GM18520 (cell line): Measurements from ENCODE around the gene DNMBP.
"Not testable (repeated sequence)": the region's sequence is repeated elsewhere in the genome, so short reads cannot be mapped to it uniquely, and the experiment has no call there.

ENCODE experiments used
- ATAC-seq: cut with Tn5 transposase; IDR thresholded peaks from one replicate; pipeline ENCODE4 v1.9.1; 2021; ENCODE audit not compliant: unreplicated experiment

The DNMBP gene

GRCh38 chr10:99916776-99917175, 93.0 kb downstream of the DNMBP start:
- no peak for ATAC-seq

GRCh38 chr10:99915414-99915813, 94.3 kb downstream of the DNMBP start:
- no peak for ATAC-seq

- ATAC-seq, result no peak
Measured at GRCh38 chr10:99914236-99914635, 95.5 kb downstream of the DNMBP start.

- ATAC-seq, result no peak
Measured at GRCh38 chr10:99913831-99914235, 95.9 kb downstream of the DNMBP start.

- no peak for ATAC-seq
Measured at GRCh38 chr10:99912041-99912440, 97.7 kb downstream of the DNMBP start.

GRCh38 chr10:99908512-99908911, 101.2 kb downstream of the DNMBP start:
- ATAC-seq, result no peak

- no peak for ATAC-seq
Measured at GRCh38 chr10:99906470-99906869, 103.3 kb downstream of the DNMBP start.

GRCh38 chr10:99905971-99906370, 103.8 kb downstream of the DNMBP start:
- ATAC-seq, result no peak

- no peak for ATAC-seq
Measured at GRCh38 chr10:99895867-99896266, 113.9 kb downstream of the DNMBP start.

GRCh38 chr10:99895066-99895465, 114.7 kb downstream of the DNMBP start:
- ATAC-seq, result not testable (repeated sequence)

- ATAC-seq, result no peak
Measured at GRCh38 chr10:99894613-99895012, 115.1 kb downstream of the DNMBP start.

- ATAC-seq, result no peak
Measured at GRCh38 chr10:99888622-99889021, 121.1 kb downstream of the DNMBP start.

- no peak for ATAC-seq
Measured at GRCh38 chr10:99883523-99883922, 126.2 kb downstream of the DNMBP start.

GRCh38 chr10:99881371-99881770, 128.4 kb downstream of the DNMBP start:
- no peak for ATAC-seq

- ATAC-seq, result no peak
Measured at GRCh38 chr10:99880080-99880835, 129.5 kb downstream of the DNMBP start.

GRCh38 chr10:99875473-99875872, 134.3 kb downstream of the DNMBP start:
- ATAC-seq, result no peak

- no peak for ATAC-seq
Measured at GRCh38 chr10:99874341-99875085, 135.2 kb downstream of the DNMBP start.

GRCh38 chr10:99873846-99874245, 135.9 kb downstream of the DNMBP start:
- no peak for ATAC-seq

GRCh38 chr10:99872367-99873162, 137.2 kb downstream of the DNMBP start:
- no peak for ATAC-seq

GRCh38 chr10:99870123-99870730, 139.5 kb downstream of the DNMBP start:
- no peak for ATAC-seq

GRCh38 chr10:99869581-99870122, 140.1 kb downstream of the DNMBP start:
- ATAC-seq, result no peak
